Subcutaneous adipose tissue (tissue), 4 donors: ENCODE measurements around the gene HMG20B. TPM values are rescaled to one million over a fixed set of nuclear protein-coding genes. Genes with fewer than 3 reads are reported as not detected.

Source experiments
- total RNA-seq, 4 donors: library from RNA; depleted of rRNA; stranded (reverse); fragments of >200 nt; gene quantifications; one replicate each; pipeline ENCODE4 v1.1.0, GENCODE V29; 2016
- TF ChIP-seq, protein P1 (sequence below): fragments of 450-650 bp; IDR thresholded peaks from one replicate; pipeline ENCODE4 v1.5.1; 2016; ENCODE audit warnings: low read depth, mild to moderate bottlenecking, control low read depth, antibody characterized with exemption, moderate library complexity

The HMG20B gene
- total RNA-seq, 4 donors from 2014 or later, result 51.4 to 124 (median 102) TPM

DNA sequence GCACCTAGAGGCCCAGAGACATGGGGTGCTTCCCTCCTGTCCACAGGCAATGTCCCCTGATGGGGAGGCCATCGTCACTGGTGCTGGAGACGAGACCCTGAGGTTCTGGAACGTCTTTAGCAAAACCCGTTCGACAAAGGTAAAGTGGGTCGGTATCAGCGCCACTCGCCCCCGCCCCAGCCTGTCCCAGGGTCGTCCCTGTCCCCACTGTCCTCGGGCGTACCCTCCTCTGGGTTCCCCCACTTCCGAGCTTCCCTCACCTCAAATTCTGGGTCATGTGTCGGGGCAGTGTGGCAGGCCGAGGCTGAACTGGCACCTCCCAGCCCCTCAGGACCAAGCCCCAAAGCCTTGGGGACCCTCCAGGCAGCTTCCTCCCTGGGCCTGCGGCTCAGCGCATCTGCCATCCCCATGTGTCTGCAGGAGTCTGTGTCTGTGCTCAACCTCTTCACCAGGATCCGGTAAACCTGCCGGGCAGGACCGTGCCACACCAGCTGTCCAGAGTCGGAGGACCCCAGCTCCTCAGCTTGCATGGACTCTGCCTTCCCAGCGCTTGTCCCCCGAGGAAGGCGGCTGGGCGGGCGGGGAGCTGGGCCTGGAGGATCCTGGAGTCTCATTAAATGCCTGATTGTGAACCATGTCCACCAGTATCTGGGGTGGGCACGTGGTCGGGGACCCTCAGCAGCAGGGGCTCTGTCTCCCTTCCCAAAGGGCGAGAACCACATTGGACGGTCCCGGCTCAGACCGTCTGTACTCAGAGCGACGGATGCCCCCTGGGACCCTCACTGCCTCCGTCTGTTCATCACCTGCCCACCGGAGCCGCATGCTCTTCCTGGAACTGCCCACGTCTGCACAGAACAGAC lies 38.1 kb upstream of the HMG20B start:
- TF ChIP-seq, protein P1, sequence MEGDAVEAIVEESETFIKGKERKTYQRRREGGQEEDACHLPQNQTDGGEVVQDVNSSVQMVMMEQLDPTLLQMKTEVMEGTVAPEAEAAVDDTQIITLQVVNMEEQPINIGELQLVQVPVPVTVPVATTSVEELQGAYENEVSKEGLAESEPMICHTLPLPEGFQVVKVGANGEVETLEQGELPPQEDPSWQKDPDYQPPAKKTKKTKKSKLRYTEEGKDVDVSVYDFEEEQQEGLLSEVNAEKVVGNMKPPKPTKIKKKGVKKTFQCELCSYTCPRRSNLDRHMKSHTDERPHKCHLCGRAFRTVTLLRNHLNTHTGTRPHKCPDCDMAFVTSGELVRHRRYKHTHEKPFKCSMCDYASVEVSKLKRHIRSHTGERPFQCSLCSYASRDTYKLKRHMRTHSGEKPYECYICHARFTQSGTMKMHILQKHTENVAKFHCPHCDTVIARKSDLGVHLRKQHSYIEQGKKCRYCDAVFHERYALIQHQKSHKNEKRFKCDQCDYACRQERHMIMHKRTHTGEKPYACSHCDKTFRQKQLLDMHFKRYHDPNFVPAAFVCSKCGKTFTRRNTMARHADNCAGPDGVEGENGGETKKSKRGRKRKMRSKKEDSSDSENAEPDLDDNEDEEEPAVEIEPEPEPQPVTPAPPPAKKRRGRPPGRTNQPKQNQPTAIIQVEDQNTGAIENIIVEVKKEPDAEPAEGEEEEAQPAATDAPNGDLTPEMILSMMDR, result no peak

DNA sequence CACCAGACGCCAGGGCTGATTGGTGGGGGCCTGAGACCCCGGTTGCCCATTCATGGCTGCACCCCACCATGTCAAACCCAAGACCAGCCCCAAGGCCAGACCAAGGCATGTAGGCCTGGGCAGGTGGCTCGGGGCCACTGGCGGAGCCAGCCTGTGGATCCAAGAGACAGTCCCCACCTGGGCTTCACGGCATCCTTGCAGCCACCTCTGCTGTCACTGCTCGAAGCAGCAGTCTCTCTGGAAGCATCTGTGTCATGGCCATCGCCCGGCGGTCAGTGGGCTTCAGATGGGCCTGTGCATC lies 37.6 kb upstream of the HMG20B start:
- TF ChIP-seq, protein P1, result no peak

DNA sequence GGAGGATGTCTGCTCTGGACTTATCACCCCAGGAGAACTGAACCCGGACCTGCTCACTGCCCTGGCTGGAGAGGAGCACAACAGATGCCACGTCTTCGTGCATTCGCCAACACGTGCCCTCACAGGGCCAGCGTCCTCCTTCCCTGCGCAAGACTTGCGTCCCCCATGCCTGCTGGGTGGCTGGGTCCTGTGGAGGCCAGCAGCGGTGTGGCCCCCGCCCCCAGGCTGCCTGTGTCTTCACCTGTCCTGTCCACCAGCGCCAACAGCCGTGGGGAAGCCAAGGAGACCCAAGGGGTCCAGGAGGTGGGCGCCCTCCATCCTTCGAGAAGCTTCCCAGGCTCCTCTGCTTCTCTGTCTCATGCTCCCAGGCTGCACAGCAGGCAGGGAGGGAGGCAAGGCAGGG lies 37.2 kb upstream of the HMG20B start:
- TF ChIP-seq, protein P1, result no peak

DNA sequence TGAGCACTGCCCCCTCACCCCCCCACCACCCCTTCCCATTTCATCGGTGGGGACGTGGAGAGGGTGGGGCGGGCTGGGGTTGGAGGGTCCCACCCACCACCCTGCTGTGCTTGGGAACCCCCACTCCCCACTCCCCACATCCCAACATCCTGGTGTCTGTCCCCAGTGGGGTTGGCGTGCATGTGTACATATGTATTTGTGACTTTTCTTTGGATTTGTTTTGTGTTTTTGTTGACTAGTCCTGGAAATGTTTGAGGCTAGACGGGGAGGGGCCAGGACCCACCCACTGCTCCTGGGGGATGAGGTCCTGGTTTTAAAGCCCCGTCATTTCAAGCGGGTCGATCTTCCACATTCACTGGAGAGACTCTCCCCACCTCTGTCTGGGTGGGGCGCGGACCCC lies 36.8 kb upstream of the HMG20B start:
- TF ChIP-seq, protein P1, result no peak

DNA sequence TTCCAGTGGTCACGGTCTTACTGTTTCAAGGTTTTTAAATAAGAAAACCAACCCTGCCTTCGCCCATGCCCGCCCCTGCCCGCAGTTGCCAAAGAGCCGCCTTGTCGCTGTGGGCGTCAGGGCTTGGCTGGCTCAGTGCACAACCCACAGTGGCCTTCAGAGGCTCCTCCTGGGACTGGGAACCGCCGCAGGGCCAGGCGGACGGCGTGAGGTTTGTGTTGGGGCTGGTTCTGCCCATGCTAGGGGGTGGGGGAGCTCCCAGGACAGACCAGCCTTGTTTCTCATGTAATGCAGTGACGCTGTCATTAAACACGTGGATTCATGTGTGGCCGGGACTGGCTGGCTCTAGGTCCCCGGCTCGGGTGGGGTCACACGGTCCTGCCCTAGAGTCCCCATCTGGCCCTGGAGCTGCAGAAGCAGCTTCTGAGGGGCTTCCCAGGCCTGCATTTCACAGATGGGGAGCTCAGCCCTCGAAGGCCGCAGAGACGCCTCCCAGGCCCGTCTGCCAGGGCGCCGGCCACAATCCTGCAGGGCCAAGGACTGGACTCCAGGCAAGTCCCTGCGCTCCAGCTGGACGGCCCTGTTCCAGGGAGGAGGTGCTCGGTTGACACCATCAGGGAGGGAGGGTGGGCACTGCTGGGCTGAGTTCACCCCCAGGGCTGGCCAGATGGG lies 36.2 kb upstream of the HMG20B start:
- TF ChIP-seq, protein P1, result no peak

DNA sequence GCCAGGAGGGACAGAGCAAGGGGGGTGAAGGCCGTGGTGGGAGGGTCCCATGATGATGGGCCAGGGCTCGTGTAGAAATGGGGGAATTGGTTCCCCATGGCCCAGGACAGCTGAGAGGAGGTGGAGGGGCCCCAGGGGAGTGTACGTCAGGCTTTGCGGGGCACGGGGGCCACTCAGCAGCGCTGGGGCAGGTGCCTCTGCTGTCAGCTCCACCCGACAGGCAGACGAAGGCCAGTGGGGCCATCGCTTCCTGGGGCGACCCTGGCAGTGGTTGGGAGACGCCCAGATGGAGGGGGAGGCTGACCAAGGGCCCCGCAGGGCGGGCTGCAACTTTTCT lies 35.7 kb upstream of the HMG20B start:
- TF ChIP-seq, protein P1, result no peak

DNA sequence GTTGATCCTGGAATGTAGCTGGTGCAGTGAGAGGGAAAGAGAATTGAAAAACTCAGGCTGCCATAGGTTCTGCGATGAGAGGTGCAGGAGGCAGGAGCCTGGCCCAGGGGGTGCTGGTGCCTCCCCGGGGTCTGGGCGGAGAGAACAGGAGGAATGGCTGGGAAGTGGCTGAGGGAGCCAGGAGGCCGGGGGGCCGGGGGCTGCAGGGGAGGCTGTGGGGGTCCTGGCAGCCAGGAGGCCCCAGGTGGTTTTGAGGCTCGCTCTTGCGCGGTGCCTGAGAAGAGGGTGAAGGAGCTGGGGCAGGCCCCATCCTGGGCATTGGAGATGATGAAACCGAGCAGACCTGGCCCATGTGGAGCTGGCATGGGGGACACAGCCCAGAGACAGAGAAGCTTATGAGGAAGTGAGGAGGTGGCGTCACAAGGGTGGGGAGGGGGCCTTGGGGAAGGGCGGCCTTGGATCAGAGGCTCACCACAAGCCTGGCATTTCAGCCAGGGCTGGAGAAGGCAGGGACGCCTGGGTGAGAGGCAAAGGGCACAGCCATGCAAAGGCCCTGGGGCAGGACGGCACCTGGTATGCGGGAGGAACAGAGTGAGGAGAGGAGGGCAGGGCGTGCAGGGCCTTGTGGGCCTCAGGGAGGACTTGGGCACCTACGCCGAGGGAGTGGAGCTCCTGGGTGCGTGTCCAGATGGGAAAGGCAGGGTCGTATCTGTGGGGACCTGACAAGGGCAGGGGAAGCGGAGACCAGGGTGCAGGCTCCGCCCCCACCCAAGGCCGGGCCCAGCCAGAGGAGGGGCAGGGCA lies 35.1 kb upstream of the HMG20B start:
- TF ChIP-seq, protein P1, result no peak
